ENCODE measurements around the gene HYPK.

Gene HYPK

GRCh38 chr15:43851251-43851650 lies 50.9 kb downstream of the HYPK start:
- no peak for DNase-seq (ENCODE audit: low spot score)

GRCh38 chr15:43852607-43853006 lies 52.2 kb downstream of the HYPK start:
- DNase-seq (ENCODE audit: low spot score), result no peak

Data from AG20443 (cell line).